ENCODE measurements around the gene KCNMB2. TPM values are rescaled to one million over a fixed set of nuclear protein-coding genes. Genes with fewer than 3 reads are reported as not detected.

KCNMB2 gene
- polyA plus RNA-seq, 2 of the 4 experiments (the other 2 are of a cell fraction) = not detected

DNA sequence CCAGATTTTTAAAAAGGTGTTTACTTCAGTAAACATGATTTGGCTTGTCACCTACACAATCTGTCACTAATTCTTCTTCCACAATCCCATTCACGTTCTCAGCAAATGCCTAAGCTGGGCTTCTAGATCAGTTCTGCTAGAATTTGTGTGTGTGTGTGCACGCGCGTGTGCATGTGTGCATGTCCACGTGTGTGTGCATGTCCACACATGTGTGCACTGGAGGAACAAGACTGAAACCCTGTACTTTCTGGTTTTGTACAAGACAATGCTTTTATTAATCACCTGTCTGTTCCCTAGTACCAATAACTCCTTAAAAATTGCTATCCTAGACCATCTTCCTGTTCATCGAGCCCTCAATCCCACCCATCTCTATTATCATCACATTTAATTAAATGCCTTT is 229.2 kb downstream of the KCNMB2 start:
- no peak overlapping the region for H3K27ac ChIP-seq
- FAIRE-seq (no peak), ATAC-seq (no peak), DNase-seq (ENCODE audit: low read depth in 1 of 2, low spot score in 1 of 2) (no peak)
- ChIA-PET POLR2A (no interaction called here), CTCF (no interaction called here)
- no peak overlapping the region for H3K4me3 ChIP-seq
- H3K4me1 ChIP-seq = no peaks in the 10 kb centered on the region
- no peaks in the 10 kb centered on the region for H3K9me3 ChIP-seq
- no peak for TF ChIP-seq GATA3 (IDR thresholded peaks at IDR 0.05; ENCODE audit: borderline replicate concordance)
- no peak for TF ChIP-seq CHD4 (IDR thresholded peaks at IDR 0.05; ENCODE audit: borderline replicate concordance)
- TF ChIP-seq HEYL (CRISPR knock-in tag; IDR thresholded peaks at IDR 0.05) = no peak
- no peak for TF ChIP-seq BHLHE40 (IDR thresholded peaks at IDR 0.05; ENCODE audit: low read depth, low read length)
- TF ChIP-seq RAD21 (conservative IDR thresholded peaks at IDR 0.05 in 1 of 2, IDR thresholded peaks at IDR 0.05 in 1 of 2) = no peak
- TF ChIP-seq PHF8 (IDR thresholded peaks at IDR 0.05; ENCODE audit: borderline replicate concordance, low read depth) = no peak
- no peak for TF ChIP-seq POLR2AphosphoS2 (conservative IDR thresholded peaks at IDR 0.05; ENCODE audit: low read length)
- TF ChIP-seq NFE2L2 (conservative IDR thresholded peaks at IDR 0.05; ENCODE audit: low read length) = no peak
- TF ChIP-seq TP53 (CRISPR knock-in tag; IDR thresholded peaks at IDR 0.05) = no peak
- no peak for TF ChIP-seq NR3C1 (IDR thresholded peaks at IDR 0.05)
- no peak for TF ChIP-seq RCOR1 (IDR thresholded peaks at IDR 0.05; ENCODE audit: low read depth, low read length)
- TF ChIP-seq ZSCAN20 (CRISPR knock-in tag; IDR thresholded peaks at IDR 0.05) = no peak
- no peak for TF ChIP-seq CBX2 (IDR thresholded peaks at IDR 0.05; ENCODE audit: borderline replicate concordance, low read depth)
- TF ChIP-seq KDM1A (IDR thresholded peaks at IDR 0.05; ENCODE audit: low read depth) = no peak
- TF ChIP-seq ZC3H11A (IDR thresholded peaks at IDR 0.05) = no peak
- 42% methylated on average over 6 of the region's 6 CpGs for WGBS (ENCODE audit: missing lambda C conversion rate)
- no peak overlapping the region for H3K4me2 ChIP-seq

DNA sequence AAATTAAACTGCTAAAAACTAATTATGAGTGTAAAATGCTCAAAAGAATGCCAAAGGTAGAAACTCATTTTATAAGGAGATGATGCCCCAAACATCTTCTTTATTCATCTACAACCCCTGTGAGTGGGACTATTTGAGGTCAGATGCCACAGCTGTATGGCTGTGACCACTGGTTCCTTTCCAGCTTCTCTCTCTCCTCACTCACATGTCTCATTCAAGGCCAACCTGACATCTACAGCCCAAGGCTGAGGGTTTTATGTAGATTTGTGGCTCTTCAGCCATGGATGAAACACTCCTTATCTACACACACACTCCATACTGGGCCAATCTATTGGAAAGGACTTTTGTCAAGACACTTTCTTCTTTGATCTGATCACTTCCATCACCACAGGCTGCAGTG is 231.3 kb downstream of the KCNMB2 start:
- DNase-seq (ENCODE audit: low read depth in 1 of 2, low spot score in 1 of 2) (no peak), ATAC-seq (no peak), FAIRE-seq (no peak)
- Histone ChIP-seq H3K9me3 (no peaks in the 10 kb centered on the region), H3K4me3 (no peak overlapping the region), H3K27ac (no peak overlapping the region), H3K4me2 (no peak overlapping the region), H3K4me1 (no peaks in the 10 kb centered on the region)
- CTCF ChIA-PET = no interaction called here
- POLR2A ChIA-PET = no interaction called here
- TF ChIP-seq ZFP36 (IDR thresholded peaks at IDR 0.05; ENCODE audit: borderline replicate concordance, partially characterized antibody) = no peak
- no peak for TF ChIP-seq BHLHE40 (IDR thresholded peaks at IDR 0.05; ENCODE audit: low read depth, low read length)
- no peak for TF ChIP-seq JUNB (IDR thresholded peaks at IDR 0.05)
- TF ChIP-seq JUN (IDR thresholded peaks at IDR 0.05) = no peak
- TF ChIP-seq CHD4 (IDR thresholded peaks at IDR 0.05; ENCODE audit: borderline replicate concordance) = no peak
- TF ChIP-seq ESRRA (IDR thresholded peaks at IDR 0.05; ENCODE audit: borderline replicate concordance, low read length) = no peak
- no peak for TF ChIP-seq CBX2 (IDR thresholded peaks at IDR 0.05; ENCODE audit: borderline replicate concordance, low read depth)
- TF ChIP-seq, protein P1, sequence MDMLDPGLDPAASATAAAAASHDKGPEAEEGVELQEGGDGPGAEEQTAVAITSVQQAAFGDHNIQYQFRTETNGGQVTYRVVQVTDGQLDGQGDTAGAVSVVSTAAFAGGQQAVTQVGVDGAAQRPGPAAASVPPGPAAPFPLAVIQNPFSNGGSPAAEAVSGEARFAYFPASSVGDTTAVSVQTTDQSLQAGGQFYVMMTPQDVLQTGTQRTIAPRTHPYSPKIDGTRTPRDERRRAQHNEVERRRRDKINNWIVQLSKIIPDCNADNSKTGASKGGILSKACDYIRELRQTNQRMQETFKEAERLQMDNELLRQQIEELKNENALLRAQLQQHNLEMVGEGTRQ (IDR thresholded peaks at IDR 0.05) = no peak
- no peak for TF ChIP-seq RNF2 (IDR thresholded peaks at IDR 0.05; ENCODE audit: borderline replicate concordance, low read depth)
- TF ChIP-seq, protein P2, sequence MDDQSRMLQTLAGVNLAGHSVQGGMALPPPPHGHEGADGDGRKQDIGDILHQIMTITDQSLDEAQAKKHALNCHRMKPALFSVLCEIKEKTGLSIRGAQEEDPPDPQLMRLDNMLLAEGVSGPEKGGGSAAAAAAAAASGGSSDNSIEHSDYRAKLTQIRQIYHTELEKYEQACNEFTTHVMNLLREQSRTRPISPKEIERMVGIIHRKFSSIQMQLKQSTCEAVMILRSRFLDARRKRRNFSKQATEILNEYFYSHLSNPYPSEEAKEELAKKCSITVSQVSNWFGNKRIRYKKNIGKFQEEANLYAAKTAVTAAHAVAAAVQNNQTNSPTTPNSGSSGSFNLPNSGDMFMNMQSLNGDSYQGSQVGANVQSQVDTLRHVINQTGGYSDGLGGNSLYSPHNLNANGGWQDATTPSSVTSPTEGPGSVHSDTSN (IDR thresholded peaks at IDR 0.05) = no peak

DNA sequence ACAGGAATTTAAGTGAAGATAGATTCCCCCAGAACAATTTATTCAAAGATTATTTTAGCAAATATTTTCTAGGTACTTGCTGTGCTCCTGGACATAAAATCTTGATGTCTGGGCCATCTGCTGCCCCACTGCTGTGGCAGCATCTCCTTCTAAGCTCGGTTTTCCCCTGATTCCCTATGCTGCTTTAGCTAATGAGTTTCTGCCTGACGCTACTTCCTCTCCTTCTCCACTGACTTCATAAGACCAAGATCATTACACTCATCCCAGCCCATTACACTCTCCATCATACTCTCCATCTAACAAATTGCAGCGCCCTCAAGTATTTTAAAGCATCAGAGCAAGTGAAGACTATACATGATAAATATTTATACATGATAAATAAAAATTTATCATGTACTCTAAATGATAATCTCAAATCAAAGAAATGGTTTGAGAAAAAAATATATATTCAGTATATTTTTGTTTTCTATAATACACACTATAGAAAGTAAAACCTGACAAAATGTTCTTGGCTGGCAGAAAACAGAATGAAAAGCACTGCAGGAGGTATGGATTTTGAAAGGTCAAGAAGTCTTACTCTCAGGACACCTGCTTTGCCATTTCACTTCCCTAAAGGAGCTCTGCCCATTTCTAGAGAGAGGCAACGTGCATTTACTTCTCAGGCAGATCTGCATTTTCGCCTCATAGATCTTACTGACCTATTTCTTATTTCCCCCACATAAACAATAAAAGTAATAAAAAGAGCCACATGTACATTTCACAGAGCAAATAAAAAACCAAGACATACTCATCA is 232.0 kb downstream of the KCNMB2 start:
- 0% methylated on average over 5 of the region's 5 CpGs for WGBS (ENCODE audit: missing lambda C conversion rate)
- no peak overlapping the region for H3K4me3 ChIP-seq
- ChIA-PET POLR2A (no interaction called here), CTCF (no interaction called here)
- ATAC-seq (no peak), FAIRE-seq (no peak), DNase-seq (ENCODE audit: low read depth in 1 of 2, low spot score in 1 of 2) (no peak)
- H3K4me1 ChIP-seq = no peaks in the 10 kb centered on the region
- H3K4me2 ChIP-seq = no peak overlapping the region
- H3K27ac ChIP-seq = no peak overlapping the region
- no peaks in the 10 kb centered on the region for H3K9me3 ChIP-seq
- no peak for TF ChIP-seq HOXB13 (CRISPR knock-in tag; IDR thresholded peaks at IDR 0.05; ENCODE audit: low read depth)
- no peak for TF ChIP-seq RFX5 (IDR thresholded peaks at IDR 0.05)
- TF ChIP-seq HDAC2 (IDR thresholded peaks at IDR 0.05) = no peak
- no peak for TF ChIP-seq ZFP36 (IDR thresholded peaks at IDR 0.05; ENCODE audit: borderline replicate concordance, partially characterized antibody)
- TF ChIP-seq, protein P3, sequence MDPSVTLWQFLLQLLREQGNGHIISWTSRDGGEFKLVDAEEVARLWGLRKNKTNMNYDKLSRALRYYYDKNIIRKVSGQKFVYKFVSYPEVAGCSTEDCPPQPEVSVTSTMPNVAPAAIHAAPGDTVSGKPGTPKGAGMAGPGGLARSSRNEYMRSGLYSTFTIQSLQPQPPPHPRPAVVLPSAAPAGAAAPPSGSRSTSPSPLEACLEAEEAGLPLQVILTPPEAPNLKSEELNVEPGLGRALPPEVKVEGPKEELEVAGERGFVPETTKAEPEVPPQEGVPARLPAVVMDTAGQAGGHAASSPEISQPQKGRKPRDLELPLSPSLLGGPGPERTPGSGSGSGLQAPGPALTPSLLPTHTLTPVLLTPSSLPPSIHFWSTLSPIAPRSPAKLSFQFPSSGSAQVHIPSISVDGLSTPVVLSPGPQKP (IDR thresholded peaks at IDR 0.05; ENCODE audit: low read depth, low read length) = no peak
- TF ChIP-seq, protein P4, sequence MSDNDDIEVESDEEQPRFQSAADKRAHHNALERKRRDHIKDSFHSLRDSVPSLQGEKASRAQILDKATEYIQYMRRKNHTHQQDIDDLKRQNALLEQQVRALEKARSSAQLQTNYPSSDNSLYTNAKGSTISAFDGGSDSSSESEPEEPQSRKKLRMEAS (IDR thresholded peaks at IDR 0.05) = no peak
- no peak for TF ChIP-seq JUN (IDR thresholded peaks at IDR 0.05)
- no peak for TF ChIP-seq MAFK (IDR thresholded peaks at IDR 0.05; ENCODE audit: partially characterized antibody)
- TF ChIP-seq GATA3 (IDR thresholded peaks at IDR 0.05; ENCODE audit: borderline replicate concordance) = no peak
- no peak for TF ChIP-seq EHF (CRISPR knock-in tag; IDR thresholded peaks at IDR 0.05)
- no peak for TF ChIP-seq RARB (CRISPR knock-in tag; IDR thresholded peaks at IDR 0.05)
- no peak for TF ChIP-seq FOSL2 (IDR thresholded peaks at IDR 0.05)
- no peak for TF ChIP-seq FOSL2 (CRISPR knock-in tag; IDR thresholded peaks at IDR 0.05)
- TF ChIP-seq, protein P5, sequence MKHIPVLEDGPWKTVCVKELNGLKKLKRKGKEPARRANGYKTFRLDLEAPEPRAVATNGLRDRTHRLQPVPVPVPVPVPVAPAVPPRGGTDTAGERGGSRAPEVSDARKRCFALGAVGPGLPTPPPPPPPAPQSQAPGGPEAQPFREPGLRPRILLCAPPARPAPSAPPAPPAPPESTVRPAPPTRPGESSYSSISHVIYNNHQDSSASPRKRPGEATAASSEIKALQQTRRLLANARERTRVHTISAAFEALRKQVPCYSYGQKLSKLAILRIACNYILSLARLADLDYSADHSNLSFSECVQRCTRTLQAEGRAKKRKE (CRISPR knock-in tag; IDR thresholded peaks at IDR 0.05; ENCODE audit: low read depth) = no peak
- TF ChIP-seq RCOR1 (IDR thresholded peaks at IDR 0.05; ENCODE audit: low read depth, low read length) = no peak

Data from A549 (cell line).